IMR-90 (cell line): ENCODE results near the gene NPSR1. TPM values are rescaled to one million over a fixed set of nuclear protein-coding genes. Genes with fewer than 3 reads are reported as not detected.
A peak's percentile ranks its signal among the peaks of the same experiment; 100 is the strongest.

Experiments used
- ATAC-seq: fragments of 200-7000 bp; cut with Tn5 transposase; 2 replicates; pipeline ENCODE4 v1.9.1; 2020; ENCODE audit warnings: low read depth, mild to moderate bottlenecking, moderate library complexity
- BruUV-seq: library from RNA; stranded (reverse); fragments of 400-500 nt; replicated peaks from 2 replicates; lab custom pipeline; 2021; lab: Mats Ljungman, UMichigan
- CTCF ChIA-PET: fragments of 300-600 bp; formaldehyde crosslinking; extraction: SDS; loops from one replicate; lab custom pipeline; 2021; ENCODE audit warnings: antibody characterized with exemption; lab: Yijun Ruan, JAX
- POLR2A ChIA-PET: fragments of 300-600 bp; sonication (Branson Sonifier 250); formaldehyde crosslinking; loops from one replicate; lab custom pipeline; 2022; ENCODE audit warnings: antibody characterized with exemption; ENCODE audit not compliant: unreplicated experiment; lab: Charles Lee
- DNase-seq: peaks from one replicate; pipeline ENCODE4 v3.0.0; 2013
- H2AFZ ChIP-seq: replicated peaks from 2 replicates; pipeline ENCODE3; 2013; ENCODE audit warnings: low read length, mild to moderate bottlenecking; ENCODE audit not compliant: poor library complexity
- H2AK5ac ChIP-seq: 2 replicates; pipeline ENCODE4 v1.6.1; 2013; ENCODE audit warnings: low read depth, low read length, inconsistent platforms
- H2AK9ac ChIP-seq: replicated peaks from 2 replicates; pipeline ENCODE3; 2013; ENCODE audit warnings: mild to moderate bottlenecking, low read depth, low read length, moderate library complexity; ENCODE audit not compliant: poor library complexity
- H2BK120ac ChIP-seq: 2 replicates; pipeline ENCODE4 v1.6.1; 2013; ENCODE audit warnings: low read depth, low read length, inconsistent platforms
- H2BK15ac ChIP-seq: 3 replicates; pipeline ENCODE4 v1.6.1; 2013; ENCODE audit warnings: low read depth, low read length, inconsistent platforms
- H2BK20ac ChIP-seq: 2 replicates; pipeline ENCODE4 v1.6.1; 2013; ENCODE audit warnings: low read depth, mild to moderate bottlenecking, inconsistent platforms, low read length, moderate library complexity
- H2BK5ac ChIP-seq: 2 replicates; pipeline ENCODE4 v1.6.1; 2013; ENCODE audit warnings: mild to moderate bottlenecking, low read depth, low read length, inconsistent platforms; ENCODE audit not compliant: poor library complexity, severe bottlenecking
- H3K14ac ChIP-seq: replicated peaks from 2 replicates; pipeline ENCODE4 v1.6.1; 2013; ENCODE audit warnings: low read depth, low read length, inconsistent platforms
- H3K18ac ChIP-seq: 2 replicates; pipeline ENCODE4 v1.6.1; 2013; ENCODE audit warnings: low read depth, low read length, control low read depth
- H3K23ac ChIP-seq: 2 replicates; pipeline ENCODE4 v1.6.1; 2013; ENCODE audit warnings: low read depth, low read length, inconsistent platforms
- H3K27ac ChIP-seq: 2 replicates; pipeline ENCODE4 v1.5.1; 2013; ENCODE audit warnings: mild to moderate bottlenecking, control low read depth, low read length; ENCODE audit not compliant: insufficient read depth
- H3K27me3 ChIP-seq: 2 replicates; pipeline ENCODE4 v1.6.1; 2013; ENCODE audit warnings: low read length; ENCODE audit not compliant: control insufficient read depth, insufficient read depth
- H3K36me3 ChIP-seq: 2 replicates; pipeline ENCODE4 v1.6.1; 2013; ENCODE audit warnings: low read length, mixed read lengths; ENCODE audit not compliant: control insufficient read depth, insufficient read depth
- H3K4ac ChIP-seq: 2 replicates; pipeline ENCODE4 v1.6.1; 2013; ENCODE audit warnings: low read depth, low read length, inconsistent platforms
- H3K4me1 ChIP-seq: 2 replicates; pipeline ENCODE4 v1.6.1; 2013; ENCODE audit warnings: low read length, mixed read lengths; ENCODE audit not compliant: control insufficient read depth, insufficient read depth
- H3K4me2 ChIP-seq: 2 replicates; pipeline ENCODE4 v1.6.1; 2013; ENCODE audit warnings: low read depth, mild to moderate bottlenecking, control low read depth, low read length, moderate library complexity
- H3K4me3 ChIP-seq: 2 replicates; pipeline ENCODE4 v1.5.1; 2013; ENCODE audit warnings: low read depth, mild to moderate bottlenecking, control low read depth, low read length, moderate library complexity; ENCODE audit not compliant: insufficient read depth
- H3K56ac ChIP-seq: 2 replicates; pipeline ENCODE4 v1.6.1; 2013; ENCODE audit warnings: low read length, inconsistent platforms; ENCODE audit not compliant: insufficient read depth; ENCODE audit errors: extremely low read depth
- H3K79me1 ChIP-seq, 2 experiments: 2 replicates each; pipeline ENCODE4 v1.6.1; 2013; ENCODE audit warnings: low read length in 2 of 2, inconsistent platforms in 1 of 2, low read depth in 1 of 2
- H3K9ac ChIP-seq: 2 replicates; pipeline ENCODE4 v1.6.1; 2013; ENCODE audit warnings: low read depth, low read length, control low read depth
- H3K9me1 ChIP-seq: 2 replicates; pipeline ENCODE4 v1.6.1; 2013; ENCODE audit warnings: low read length, inconsistent platforms; ENCODE audit not compliant: insufficient read depth
- H3K9me3 ChIP-seq: 2 replicates; pipeline ENCODE4 v1.6.1; 2013; ENCODE audit warnings: low read length; ENCODE audit not compliant: control insufficient read depth, insufficient read depth
- H4K20me1 ChIP-seq: 2 replicates; pipeline ENCODE4 v1.6.1; 2013; ENCODE audit warnings: low read length, inconsistent platforms; ENCODE audit not compliant: insufficient read depth
- H4K5ac ChIP-seq: 2 replicates; pipeline ENCODE4 v1.6.1; 2013; ENCODE audit warnings: mild to moderate bottlenecking, low read depth, low read length, control low read depth
- H4K8ac ChIP-seq, 2 experiments: 2 replicates each; pipeline ENCODE4 v1.6.1; 2013; ENCODE audit warnings: low read depth in 2 of 2, low read length in 2 of 2, control low read depth in 1 of 2, inconsistent platforms in 1 of 2
- H4K91ac ChIP-seq: 2 replicates; pipeline ENCODE4 v1.6.1; 2013; ENCODE audit warnings: low read depth, low read length, inconsistent platforms; ENCODE audit not compliant: insufficient read depth
- BHLHE40 ChIP-seq: fragments of 150-350 bp; IDR thresholded peaks from 2 replicates; pipeline ENCODE4 v1.6.1; 2016; ENCODE audit warnings: mild to moderate bottlenecking, low read depth, low read length
- CEBPB ChIP-seq: IDR thresholded peaks from 2 replicates; pipeline ENCODE4 v1.6.1; 2012; ENCODE audit warnings: low read depth, low read length, improper control_type of control experiment
- CHD1 ChIP-seq: IDR thresholded peaks from 2 replicates; pipeline ENCODE4 v1.6.1; 2012; ENCODE audit warnings: low read depth, low read length, improper control_type of control experiment
- MAZ ChIP-seq: IDR thresholded peaks from 2 replicates; pipeline ENCODE4 v1.6.1; 2012; ENCODE audit warnings: low read depth, mild to moderate bottlenecking, low read length, improper control_type of control experiment, moderate library complexity, borderline replicate concordance
- POLR2A ChIP-seq: IDR thresholded peaks from 2 replicates; pipeline ENCODE4 v1.6.1; 2012; ENCODE audit warnings: mild to moderate bottlenecking, low read depth, low read length
- RAD21 ChIP-seq: IDR thresholded peaks from 2 replicates; pipeline ENCODE4 v1.6.1; 2012; ENCODE audit warnings: low read length, improper control_type of control experiment
- RCOR1 ChIP-seq: IDR thresholded peaks from 2 replicates; pipeline ENCODE4 v1.6.1; 2012; ENCODE audit warnings: mild to moderate bottlenecking, low read length, improper control_type of control experiment; ENCODE audit not compliant: insufficient replicate concordance
- WGBS, 2 experiments: methylation state at CpG; one replicate each; pipeline versions ENCODE4 v1.1.5 to v1.1.7; 2013; ENCODE audit warnings: missing lambda C conversion rate in 2 of 2; ENCODE audit not compliant: insufficient read length in 1 of 2; ENCODE audit errors: extremely low coverage in 2 of 2; 5-methylcytosine and 5-hydroxymethylcytosine counted together
- dilution Hi-C: fragments of 300-500 bp; cut with HindIII; formaldehyde crosslinking; loops from one replicate; pipeline ENCODE4 v1.14.3; 2018; ENCODE audit warnings: low sequenced_read_pairs; ENCODE audit not compliant: unreplicated experiment
- in situ Hi-C: fragments of 300-500 bp; cut with MboI; formaldehyde crosslinking; loops from 3 replicates; pipeline ENCODE4 v1.14.3; 2019; ENCODE audit warnings: low sequenced_read_pairs, inconsistent platforms, mixed read lengths
- intact Hi-C: fragments of 100-400 bp; cut with micrococcal nuclease; formaldehyde crosslinking; loops from 2 replicates; pipeline ENCODE4 v1.10.0; 2022
- polyA plus RNA-seq, 3 experiments: library from polyadenylated mRNA; depleted of rRNA; stranded (reverse); fragments of >200 nt; gene quantifications; 2 replicates each; pipeline ENCODE4 v1.2.3, GENCODE V29; 2012; ENCODE audit warnings: low replicate concordance in 1 of 3
- total RNA-seq: library from RNA; depleted of rRNA; stranded (reverse); fragments of >200 nt; gene quantifications from 2 replicates; pipeline ENCODE4 v1.2.3, GENCODE V29; 2012
- TF ChIP-seq, protein P1 (sequence below): fragments of 150-350 bp; IDR thresholded peaks from 2 replicates; pipeline ENCODE4 v1.6.1; 2017; ENCODE audit warnings: mild to moderate bottlenecking, antibody characterized with exemption, low read length, low read depth
- TF ChIP-seq, protein P2 (sequence below): conservative IDR thresholded peaks from 2 replicates; pipeline ENCODE4 v1.5.1; 2012; ENCODE audit warnings: mild to moderate bottlenecking, low read depth, low read length, improper control_type of control experiment

Gene NPSR1
- total and polyA plus RNA-seq, 2 of the 4 experiments (the other 2 are of a cell fraction) = not detected

GRCh38 chr7:34837801-34838201, 179.8 kb downstream of the NPSR1 start:
- no peak overlapping the region for H4K5ac ChIP-seq
- ATAC-seq (no peak), DNase-seq (no peak)
- H3K4me3 ChIP-seq = no peak overlapping the region
- H3K18ac ChIP-seq = no peak overlapping the region
- H2BK20ac ChIP-seq = no peak overlapping the region
- dilution Hi-C loops (no loop called here), in situ Hi-C loops (no loop called here), intact Hi-C loops (no loop called here)
- H4K20me1 ChIP-seq = no peaks in the 10 kb centered on the region
- H3K4ac ChIP-seq = no peak overlapping the region
- peak overlapping the region; percentile 59 for H2AFZ ChIP-seq
- no peaks in the 10 kb centered on the region for H3K9me1 ChIP-seq
- H3K9ac ChIP-seq = no peak overlapping the region
- POLR2A ChIA-PET = no interaction called here
- H2AK5ac ChIP-seq = no peak overlapping the region
- no peaks in the 10 kb centered on the region for H3K36me3 ChIP-seq
- no peaks in the 10 kb centered on the region for H3K4me1 ChIP-seq
- no peak overlapping the region for H4K91ac ChIP-seq
- no peak overlapping the region for H3K56ac ChIP-seq
- H3K23ac ChIP-seq = no peak overlapping the region
- CTCF ChIA-PET = no interaction called here
- no peaks in the 10 kb centered on the region for H3K9me3 ChIP-seq
- H2AK9ac ChIP-seq = no peak overlapping the region
- no peaks in the 10 kb centered on the region for H3K27me3 ChIP-seq
- WGBS, 2 experiments = no CpG with 5 or more reads among the region's 2 CpGs
- no peak overlapping the region for H2BK15ac ChIP-seq
- no peak overlapping the region for H3K14ac ChIP-seq
- no peak overlapping the region for H2BK5ac ChIP-seq
- no peak overlapping the region for H3K27ac ChIP-seq
- H4K8ac ChIP-seq = no peak overlapping the region
- H3K79me1 ChIP-seq = no peaks in the 10 kb centered on the region
- no peak overlapping the region for H3K4me2 ChIP-seq
- BruUV-seq = no TSS peak
- TF ChIP-seq RAD21 = no peak
- TF ChIP-seq, protein P1, sequence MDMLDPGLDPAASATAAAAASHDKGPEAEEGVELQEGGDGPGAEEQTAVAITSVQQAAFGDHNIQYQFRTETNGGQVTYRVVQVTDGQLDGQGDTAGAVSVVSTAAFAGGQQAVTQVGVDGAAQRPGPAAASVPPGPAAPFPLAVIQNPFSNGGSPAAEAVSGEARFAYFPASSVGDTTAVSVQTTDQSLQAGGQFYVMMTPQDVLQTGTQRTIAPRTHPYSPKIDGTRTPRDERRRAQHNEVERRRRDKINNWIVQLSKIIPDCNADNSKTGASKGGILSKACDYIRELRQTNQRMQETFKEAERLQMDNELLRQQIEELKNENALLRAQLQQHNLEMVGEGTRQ = no peak
- no peak for TF ChIP-seq MAZ
- no peak for TF ChIP-seq CHD1
- TF ChIP-seq BHLHE40 = no peak
- TF ChIP-seq, protein P2, sequence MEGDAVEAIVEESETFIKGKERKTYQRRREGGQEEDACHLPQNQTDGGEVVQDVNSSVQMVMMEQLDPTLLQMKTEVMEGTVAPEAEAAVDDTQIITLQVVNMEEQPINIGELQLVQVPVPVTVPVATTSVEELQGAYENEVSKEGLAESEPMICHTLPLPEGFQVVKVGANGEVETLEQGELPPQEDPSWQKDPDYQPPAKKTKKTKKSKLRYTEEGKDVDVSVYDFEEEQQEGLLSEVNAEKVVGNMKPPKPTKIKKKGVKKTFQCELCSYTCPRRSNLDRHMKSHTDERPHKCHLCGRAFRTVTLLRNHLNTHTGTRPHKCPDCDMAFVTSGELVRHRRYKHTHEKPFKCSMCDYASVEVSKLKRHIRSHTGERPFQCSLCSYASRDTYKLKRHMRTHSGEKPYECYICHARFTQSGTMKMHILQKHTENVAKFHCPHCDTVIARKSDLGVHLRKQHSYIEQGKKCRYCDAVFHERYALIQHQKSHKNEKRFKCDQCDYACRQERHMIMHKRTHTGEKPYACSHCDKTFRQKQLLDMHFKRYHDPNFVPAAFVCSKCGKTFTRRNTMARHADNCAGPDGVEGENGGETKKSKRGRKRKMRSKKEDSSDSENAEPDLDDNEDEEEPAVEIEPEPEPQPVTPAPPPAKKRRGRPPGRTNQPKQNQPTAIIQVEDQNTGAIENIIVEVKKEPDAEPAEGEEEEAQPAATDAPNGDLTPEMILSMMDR = no peak
- TF ChIP-seq CEBPB = no peak
- TF ChIP-seq POLR2A = no peak
- TF ChIP-seq RCOR1 = no peak
- H2BK120ac ChIP-seq = no peak overlapping the region
